ENCODE measurements around the gene DIRAS1.

DNA sequence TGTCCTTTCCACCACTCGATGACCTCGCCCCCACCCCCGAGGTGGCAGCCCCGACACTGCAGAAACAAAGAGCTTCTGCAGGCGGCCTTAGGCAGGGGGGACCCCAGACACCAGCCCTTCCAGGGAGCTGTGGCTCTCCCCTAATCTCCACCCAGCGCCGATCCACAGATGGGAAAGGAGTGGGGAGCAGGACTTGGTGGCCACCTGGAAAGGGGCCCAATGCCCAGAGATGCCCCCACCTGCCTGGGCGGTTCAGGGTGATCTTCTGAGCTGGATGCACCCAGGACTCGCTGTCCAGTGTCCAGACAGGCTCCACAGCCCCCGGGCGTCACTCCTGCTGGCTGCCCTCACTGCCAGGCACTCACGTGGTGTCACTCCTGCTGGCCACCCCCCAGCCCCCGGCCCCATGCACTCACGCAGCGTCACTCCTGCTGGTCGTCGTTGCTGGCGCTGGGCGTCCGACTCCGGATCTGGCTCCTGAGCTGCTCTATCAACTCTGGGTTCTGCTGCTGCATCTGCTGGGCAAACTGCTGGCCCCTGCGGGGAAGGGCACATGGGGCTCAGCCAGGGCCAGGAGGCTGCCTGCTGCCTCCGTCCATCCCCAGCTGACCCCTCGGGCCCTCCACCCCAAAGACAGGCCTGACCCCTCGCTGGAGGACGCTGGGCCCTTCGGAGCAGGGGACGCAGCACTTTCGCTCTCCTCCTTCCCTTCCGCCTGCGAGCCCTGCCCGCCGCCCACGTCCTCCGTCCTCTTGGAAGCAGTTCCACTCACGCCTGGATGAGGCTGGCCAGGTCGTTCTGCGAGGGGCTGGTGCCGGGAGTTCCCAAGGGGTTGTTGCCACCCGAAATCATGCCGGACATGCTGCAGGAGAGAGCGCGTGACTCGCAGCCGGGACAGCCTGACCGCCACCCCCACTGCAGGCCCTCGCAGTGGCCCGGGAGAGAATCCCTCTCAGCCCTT is 36.0 kb upstream of the DIRAS1 start:
- TF ChIP-seq, protein P1, sequence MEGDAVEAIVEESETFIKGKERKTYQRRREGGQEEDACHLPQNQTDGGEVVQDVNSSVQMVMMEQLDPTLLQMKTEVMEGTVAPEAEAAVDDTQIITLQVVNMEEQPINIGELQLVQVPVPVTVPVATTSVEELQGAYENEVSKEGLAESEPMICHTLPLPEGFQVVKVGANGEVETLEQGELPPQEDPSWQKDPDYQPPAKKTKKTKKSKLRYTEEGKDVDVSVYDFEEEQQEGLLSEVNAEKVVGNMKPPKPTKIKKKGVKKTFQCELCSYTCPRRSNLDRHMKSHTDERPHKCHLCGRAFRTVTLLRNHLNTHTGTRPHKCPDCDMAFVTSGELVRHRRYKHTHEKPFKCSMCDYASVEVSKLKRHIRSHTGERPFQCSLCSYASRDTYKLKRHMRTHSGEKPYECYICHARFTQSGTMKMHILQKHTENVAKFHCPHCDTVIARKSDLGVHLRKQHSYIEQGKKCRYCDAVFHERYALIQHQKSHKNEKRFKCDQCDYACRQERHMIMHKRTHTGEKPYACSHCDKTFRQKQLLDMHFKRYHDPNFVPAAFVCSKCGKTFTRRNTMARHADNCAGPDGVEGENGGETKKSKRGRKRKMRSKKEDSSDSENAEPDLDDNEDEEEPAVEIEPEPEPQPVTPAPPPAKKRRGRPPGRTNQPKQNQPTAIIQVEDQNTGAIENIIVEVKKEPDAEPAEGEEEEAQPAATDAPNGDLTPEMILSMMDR (conservative IDR thresholded peaks at IDR 0.05 in 1 of 2, IDR thresholded peaks at IDR 0.05 in 1 of 2; ENCODE audit: extremely low read depth in 1 of 2, insufficient read depth in 1 of 2, low read depth in 1 of 2, low read length in 2 of 2): no peak
- TF ChIP-seq EZH2 (IDR thresholded peaks at IDR 0.05; ENCODE audit: borderline replicate concordance, low read length): no peak
